ENCODE results near the gene KPNA6. TPM values are rescaled to one million over a fixed set of nuclear protein-coding genes. Genes with fewer than 3 reads are reported as not detected.

Gene KPNA6
- total RNA-seq, 1 experiment from 2014 or later: 79.9 TPM

GRCh38 chr1:32221980-32222755 lies 114.3 kb downstream of the KPNA6 start, which contains the start of the genes EIF3I and TMEM234:
TSS of gene EIF3I (plus strand) at chr1:32222407. CDS start at chr1:32222442, 35 bp downstream.
TSS of gene TMEM234 (minus strand) at chr1:32222353. CDS start at chr1:32222322, 31 bp downstream.
- H4K20me1 ChIP-seq (ENCODE audit: insufficient read depth): no peaks in the 10 kb centered on the region
- no peaks in the 10 kb centered on the region for H3K27me3 ChIP-seq (ENCODE audit: insufficient read depth, low read length)
- ChIA-PET RAD21 (ENCODE audit: low non-redundant PET in 1 of 2, low total read pairs in 2 of 2, uncharacterized antibody in 2 of 2, unreplicated experiment in 2 of 2) (interaction anchor here in 1 of 2 experiments (0.7 kb wide), 1 partner anchor 19 kb away, joined by 3 read pairs; no protein-coding TSS in a partner anchor), CTCF (interaction anchor here (1.0 kb wide), 1 partner anchor 26 kb away, joined by 3 read pairs; no protein-coding TSS in a partner anchor), POLR2A (no interaction called here)
- peak within 1 kb of the TSS; percentile 96 to 99 for H3K4me3 ChIP-seq (replicated peaks in 1 of 2; ENCODE audit: low read depth in 1 of 2, low read length in 2 of 2)
- peak; percentile 87 for ATAC-seq
- H3K79me2 ChIP-seq (ENCODE audit: insufficient read depth, low read length): peaks cover 45% of the 10 kb centered on the region
- no peaks in the 10 kb centered on the region for H3K9me3 ChIP-seq (ENCODE audit: control insufficient read depth in 1 of 2, insufficient read depth in 1 of 2, low read depth in 1 of 2, low read length in 2 of 2)
- peak within 1 kb of the TSS; percentile 99 for H3K9ac ChIP-seq (ENCODE audit: low read length)
- peak within 1 kb of the TSS; percentile 96 for H3K4me2 ChIP-seq (ENCODE audit: low read length)
- H3K27ac ChIP-seq (ENCODE audit: low read depth, low read length): peak within 1 kb of the TSS; percentile 68
- no peaks in the 10 kb centered on the region for H3K9me2 ChIP-seq (ENCODE audit: insufficient read depth)
- peak; percentile 85 for DNase-seq (ENCODE audit: low read depth, low spot score)
- no peak for TF ChIP-seq TCF7L2 (IDR thresholded peaks at IDR 0.05; ENCODE audit: borderline replicate concordance, extremely low read depth, insufficient read depth, insufficient read length)
- peak; percentile 57; the same call in 1 of the 2 replicates for TF ChIP-seq SIN3A (IDR thresholded peaks at IDR 0.05; ENCODE audit: low read depth)
- TF ChIP-seq MAX (IDR thresholded peaks at IDR 0.05): peak; percentile 84
- peak; percentile 88 for TF ChIP-seq ZFX (IDR thresholded peaks at IDR 0.05)
- TF ChIP-seq POLR2A (IDR thresholded peaks at IDR 0.05; ENCODE audit: borderline replicate concordance, extremely low read depth, insufficient read depth, insufficient read length): peak; percentile 68
- no peak for TF ChIP-seq JUND (IDR thresholded peaks at IDR 0.05)
- TF ChIP-seq SP1 (IDR thresholded peaks at IDR 0.05; ENCODE audit: low read depth): peak; percentile 52
- TF ChIP-seq POLR2AphosphoS5 (IDR thresholded peaks at IDR 0.05; ENCODE audit: low read depth, low read length): peak; percentile 92
- TF ChIP-seq EGR1 (IDR thresholded peaks at IDR 0.05; ENCODE audit: low read depth): peak; percentile 50
- TF ChIP-seq RAD21 (IDR thresholded peaks at IDR 0.05; ENCODE audit: low read depth): no peak
- TF ChIP-seq YY1 (IDR thresholded peaks at IDR 0.05; ENCODE audit: extremely low read depth, insufficient replicate concordance, low read depth, low read length): peak; percentile 16
- TF ChIP-seq ELF1 (IDR thresholded peaks at IDR 0.05; ENCODE audit: borderline replicate concordance, low read depth): peak; percentile 88; the same call in 1 of the 2 replicates
- no peak for TF ChIP-seq REST (IDR thresholded peaks at IDR 0.05; ENCODE audit: low read depth)
- no peak for TF ChIP-seq CBX3 (IDR thresholded peaks at IDR 0.05; ENCODE audit: low read depth)
- BruUV-seq (replicated peaks): TSS peak; percentile 58
- H2AFZ ChIP-seq (ENCODE audit: low read depth, low read length, poor library complexity, severe bottlenecking): no peak within 1 kb of the TSS
- intact Hi-C loops (cut with micrococcal nuclease): no loop called here
- H3K36me3 ChIP-seq (ENCODE audit: control insufficient read depth in 1 of 2, insufficient read depth in 2 of 2, low read length in 2 of 2): peaks cover 16 to 23% of the 10 kb centered on the region in 2 experiments; a peak in 3 of 4 replicates
- peaks cover 15 to 35% of the 10 kb centered on the region in 2 experiments for H3K4me1 ChIP-seq (ENCODE audit: control insufficient read depth in 1 of 2, insufficient read depth in 2 of 2, low read length in 2 of 2)
